ENCODE data around the gene OTOF.

OTOF gene

GRCh38 chr2:26487192-26487591 is 9.3 kb upstream of the OTOF start:
- no peak for TF ChIP-seq CTCF (IDR thresholded peaks at IDR 0.05)
- Histone ChIP-seq H3K4me3 (ENCODE audit: low read depth, low read length) (no peak overlapping the region), H3K9me3 (ENCODE audit: control insufficient read depth, low read length) (no peaks in the 10 kb centered on the region), H3K4me2 (ENCODE audit: low read length) (no peak overlapping the region), H2AFZ (no peak overlapping the region), H3K36me3 (ENCODE audit: control insufficient read depth, insufficient read depth, low read length) (no peaks in the 10 kb centered on the region), H3K27me3 (ENCODE audit: control insufficient read depth, insufficient read depth, low read length) (no peaks in the 10 kb centered on the region), H3K9ac (no peak overlapping the region), H3K27ac (no peak overlapping the region), H3K4me1 (peaks cover 12% of the 10 kb centered on the region), H3K79me2 (no peaks in the 10 kb centered on the region)

GRCh38 chr2:26486789-26487188 is 8.9 kb upstream of the OTOF start:
- Histone ChIP-seq H3K9me3 (ENCODE audit: control insufficient read depth, low read length) (no peaks in the 10 kb centered on the region), H3K4me2 (ENCODE audit: low read length) (no peak overlapping the region), H3K27ac (no peak overlapping the region), H3K4me3 (ENCODE audit: low read depth, low read length) (no peak overlapping the region), H3K36me3 (ENCODE audit: control insufficient read depth, insufficient read depth, low read length) (no peaks in the 10 kb centered on the region), H2AFZ (no peak overlapping the region), H3K4me1 (peaks cover 12% of the 10 kb centered on the region), H3K27me3 (ENCODE audit: control insufficient read depth, insufficient read depth, low read length) (no peaks in the 10 kb centered on the region), H3K79me2 (no peaks in the 10 kb centered on the region), H3K9ac (no peak overlapping the region)
- no peak for TF ChIP-seq CTCF (IDR thresholded peaks at IDR 0.05)

GRCh38 chr2:26485725-26486418 is 7.9 kb upstream of the OTOF start:
- Histone ChIP-seq H3K79me2 (no peaks in the 10 kb centered on the region), H3K27ac (no peak overlapping the region), H3K9me3 (ENCODE audit: control insufficient read depth, low read length) (no peaks in the 10 kb centered on the region), H3K4me1 (peaks cover 7% of the 10 kb centered on the region), H3K27me3 (ENCODE audit: control insufficient read depth, insufficient read depth, low read length) (no peaks in the 10 kb centered on the region), H3K36me3 (ENCODE audit: control insufficient read depth, insufficient read depth, low read length) (no peaks in the 10 kb centered on the region), H3K4me3 (ENCODE audit: low read depth, low read length) (no peak overlapping the region), H3K9ac (no peak overlapping the region), H3K4me2 (ENCODE audit: low read length) (no peak overlapping the region), H2AFZ (no peak overlapping the region)
- no peak for TF ChIP-seq CTCF (IDR thresholded peaks at IDR 0.05)

- Histone ChIP-seq H3K27ac (no peak overlapping the region), H3K4me1 (peaks cover under 1% of the 10 kb centered on the region), H3K4me3 (ENCODE audit: low read depth, low read length) (no peak overlapping the region), H3K9ac (no peak overlapping the region), H2AFZ (no peak overlapping the region), H3K4me2 (ENCODE audit: low read length) (no peak overlapping the region), H3K9me3 (ENCODE audit: control insufficient read depth, low read length) (no peaks in the 10 kb centered on the region), H3K79me2 (no peaks in the 10 kb centered on the region), H3K27me3 (ENCODE audit: control insufficient read depth, insufficient read depth, low read length) (no peaks in the 10 kb centered on the region), H3K36me3 (ENCODE audit: control insufficient read depth, insufficient read depth, low read length) (no peaks in the 10 kb centered on the region)
- no peak for TF ChIP-seq CTCF (IDR thresholded peaks at IDR 0.05)
These were observed 7.2 kb upstream of the OTOF start for GRCh38 chr2:26485099-26485498.

- no peak overlapping the region for H3K4me2 ChIP-seq (ENCODE audit: low read length)
- no peaks in the 10 kb centered on the region for H3K27me3 ChIP-seq (ENCODE audit: control insufficient read depth, insufficient read depth, low read length)
- H2AFZ ChIP-seq = no peak overlapping the region
- no peak for TF ChIP-seq CTCF (IDR thresholded peaks at IDR 0.05)
- no peak overlapping the region for H3K9ac ChIP-seq
- no peak overlapping the region for H3K4me3 ChIP-seq (ENCODE audit: low read depth, low read length)
- no peaks in the 10 kb centered on the region for H3K79me2 ChIP-seq
- no peaks in the 10 kb centered on the region for H3K36me3 ChIP-seq (ENCODE audit: control insufficient read depth, insufficient read depth, low read length)
- no peak overlapping the region for H3K27ac ChIP-seq
- no peaks in the 10 kb centered on the region for H3K4me1 ChIP-seq
- H3K9me3 ChIP-seq (ENCODE audit: control insufficient read depth, low read length) = no peaks in the 10 kb centered on the region
These were observed 6.7 kb upstream of the OTOF start for GRCh38 chr2:26484579-26484978.
